Activated T-cell treated with anti-CD3 and anti-CD28 coated beads, Interleukin-2, amount 50 U/mL, for 24 hours (primary cell): ENCODE measurements around the gene BMX.
A peak's percentile ranks its signal among the peaks of the same experiment; 100 is the strongest.

Experiments used
- DNase-seq: peaks from one replicate; pipeline ENCODE4 v3.0.0-alpha.2; 2020
- H3K27ac Mint-ChIP-seq: 2 replicates; pipeline ENCODE4 v1.8.0; 2020; ENCODE audit warnings: mild to moderate bottlenecking, mixed read lengths
- H3K27me3 Mint-ChIP-seq: 2 replicates; pipeline ENCODE4 v1.8.0; 2020; ENCODE audit warnings: mixed read lengths
- H3K36me3 Mint-ChIP-seq: 2 replicates; pipeline ENCODE4 v1.8.0; 2020; ENCODE audit warnings: low read depth, mixed read lengths
- H3K4me1 Mint-ChIP-seq: 2 replicates; pipeline ENCODE4 v1.8.0; 2020; ENCODE audit warnings: low read depth, mixed read lengths
- H3K4me3 Mint-ChIP-seq: 2 replicates; pipeline ENCODE4 v1.8.0; 2020; ENCODE audit warnings: mild to moderate bottlenecking, moderate library complexity, mixed read lengths
- H3K9me3 Mint-ChIP-seq: 2 replicates; pipeline ENCODE4 v1.8.0; 2020; ENCODE audit warnings: mixed read lengths

The BMX gene

DNA sequence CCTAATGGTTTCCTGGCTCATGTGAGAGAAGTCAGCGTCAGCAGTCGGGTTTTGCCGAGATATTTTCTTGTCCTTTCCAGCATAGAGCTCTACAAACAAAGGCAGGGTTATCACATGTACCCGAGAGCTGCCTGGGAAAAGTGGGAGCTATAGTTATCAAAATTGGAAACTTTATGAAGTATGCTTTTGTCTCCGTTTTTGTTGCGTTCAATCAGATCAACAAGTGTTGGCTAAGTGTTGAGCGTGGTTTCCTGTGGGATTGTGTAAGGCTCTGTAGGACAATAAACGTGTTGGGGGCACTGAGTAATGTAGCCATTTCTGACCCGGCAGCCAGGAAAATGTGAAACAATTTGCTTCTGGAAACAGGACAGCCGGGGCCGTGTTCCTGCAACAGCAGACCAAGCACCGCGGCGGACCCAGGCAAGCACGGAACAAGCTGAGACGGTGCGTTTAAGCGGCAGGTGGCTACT, at the start of gene BMX:
TSS of gene BMX (plus strand) at position 311 of the 470 bp plus-strand sequence. CDS start 7,547 bp downstream, outside the sequence.
- Mint-ChIP-seq H3K4me3 (no peak within 1 kb of the TSS), H3K4me1 (no peaks in the 10 kb centered on the region)

DNA sequence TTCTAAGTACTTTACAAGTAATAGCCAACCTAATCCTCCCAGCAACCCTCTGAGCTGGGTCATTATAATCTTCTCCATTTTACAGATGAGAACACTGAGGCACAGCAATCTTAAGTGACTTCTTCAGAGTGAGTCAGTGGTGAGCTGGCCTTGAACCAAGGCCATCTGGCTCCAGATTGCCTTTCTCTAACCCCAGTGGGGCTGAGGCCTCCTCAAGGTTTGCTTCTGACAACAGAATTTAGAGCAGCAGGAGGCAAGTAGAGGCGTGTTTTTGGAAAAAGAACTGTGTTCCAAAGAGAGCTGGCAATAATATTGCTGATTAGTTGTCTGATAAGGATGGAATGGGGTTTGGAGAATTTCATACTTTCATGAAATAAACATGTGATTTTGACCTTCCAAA, 48.7 kb upstream of the BMX start:
- H3K27ac Mint-ChIP-seq, result no peak overlapping the region
- no peak for DNase-seq
- peaks cover 53% of the 10 kb centered on the region for H3K27me3 Mint-ChIP-seq
- H3K36me3 Mint-ChIP-seq, result no peaks in the 10 kb centered on the region
- no peak overlapping the region for H3K4me3 Mint-ChIP-seq
- H3K4me1 Mint-ChIP-seq, result no peaks in the 10 kb centered on the region
- H3K9me3 Mint-ChIP-seq, result no peaks in the 10 kb centered on the region

More for the DNA sequence above, at the start of gene BMX:
- DNase-seq, result no peak
- no peaks in the 10 kb centered on the region for H3K9me3 Mint-ChIP-seq
- no peak within 1 kb of the TSS for H3K27ac Mint-ChIP-seq
- H3K36me3 Mint-ChIP-seq, result no peaks in the 10 kb centered on the region
- H3K27me3 Mint-ChIP-seq, result peaks cover 84% of the 10 kb centered on the region

DNA sequence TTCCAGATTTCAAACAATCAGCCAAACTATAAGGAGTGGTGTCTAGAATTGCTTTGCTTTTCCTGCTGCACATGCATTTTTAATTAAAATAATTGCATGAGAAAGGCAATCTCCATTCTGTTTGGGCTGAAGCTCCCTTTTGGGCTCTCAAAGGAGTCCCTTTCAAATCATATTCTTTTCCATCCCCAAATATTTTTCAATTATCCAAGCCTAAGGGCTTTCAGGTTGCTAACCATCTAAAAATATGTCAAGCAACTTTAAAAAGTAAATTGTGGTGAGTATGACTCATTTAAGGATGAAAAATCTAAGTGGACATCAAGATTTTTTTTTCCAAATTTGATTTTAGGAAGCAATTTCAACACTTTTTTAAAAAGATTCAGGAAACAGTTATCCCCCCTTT, 35.9 kb upstream of the BMX start:
- H3K4me1 Mint-ChIP-seq, result no peaks in the 10 kb centered on the region
- H3K27ac Mint-ChIP-seq, result no peak overlapping the region
- DNase-seq, result no peak

DNA sequence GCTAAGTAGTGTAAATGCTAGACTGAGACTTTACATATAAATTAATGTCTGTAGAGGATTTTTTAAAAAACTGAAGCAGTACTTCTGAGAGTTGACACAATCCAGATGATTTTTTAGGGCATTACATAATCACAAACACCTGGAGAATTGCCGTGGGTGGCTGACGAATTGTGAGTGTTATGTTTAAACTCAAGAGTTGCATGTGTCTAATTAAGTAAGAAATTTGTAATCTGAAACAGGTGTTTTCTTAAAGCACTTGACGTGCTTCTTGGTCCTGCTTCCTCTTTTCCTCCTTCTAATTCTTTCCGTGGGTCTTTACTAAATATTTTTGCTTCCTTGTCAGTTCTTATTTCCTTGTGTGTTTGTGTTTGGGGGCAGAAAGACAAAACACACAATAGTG, 35.3 kb upstream of the BMX start:
- Mint-ChIP-seq H3K36me3 (no peaks in the 10 kb centered on the region), H3K9me3 (no peaks in the 10 kb centered on the region), H3K27me3 (peaks cover 48% of the 10 kb centered on the region), H3K4me1 (no peaks in the 10 kb centered on the region), H3K27ac (no peak overlapping the region), H3K4me3 (no peak overlapping the region)
- no peak for DNase-seq

More for the DNA sequence above, 35.9 kb upstream of the BMX start:
- peaks cover 54% of the 10 kb centered on the region for H3K27me3 Mint-ChIP-seq
- H3K4me3 Mint-ChIP-seq, result no peak overlapping the region
- no peaks in the 10 kb centered on the region for H3K9me3 Mint-ChIP-seq
- no peaks in the 10 kb centered on the region for H3K36me3 Mint-ChIP-seq

DNA sequence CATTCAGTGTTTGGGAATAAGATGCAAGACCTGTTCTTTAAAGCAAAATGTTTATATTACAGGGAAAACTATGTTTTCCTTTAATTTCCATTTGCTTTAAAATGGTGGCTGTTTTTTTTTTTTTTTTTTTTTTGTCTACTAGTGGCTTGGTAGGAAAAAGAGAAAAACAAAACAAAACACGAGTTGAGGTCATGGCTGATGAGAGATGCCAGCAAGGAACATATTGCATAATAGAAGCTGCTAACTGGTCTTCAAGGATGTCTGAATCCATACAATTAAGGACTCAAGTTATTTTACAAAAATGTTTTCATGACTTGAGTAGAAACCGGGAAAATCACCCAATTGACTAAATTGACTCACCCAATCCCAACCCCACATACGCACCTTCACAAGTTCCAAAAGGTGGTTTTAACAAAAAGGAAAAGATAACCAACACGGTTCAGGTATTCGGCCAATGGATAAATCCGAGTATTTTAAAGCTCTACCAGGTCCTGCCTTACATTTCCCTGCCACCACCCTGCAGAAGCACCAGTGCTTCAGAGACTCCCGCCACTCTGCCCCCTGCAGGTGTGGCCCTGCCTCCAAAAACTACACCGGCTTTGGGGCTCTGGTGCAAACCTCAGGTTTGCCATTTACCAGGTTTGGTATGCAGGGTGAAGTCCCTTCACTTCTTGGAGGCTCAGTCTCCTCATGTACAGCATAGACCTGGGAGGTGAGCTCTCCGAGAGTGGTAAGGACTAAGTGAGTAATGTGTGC, 34.5 kb upstream of the BMX start:
- Mint-ChIP-seq H3K9me3 (no peaks in the 10 kb centered on the region), H3K36me3 (no peaks in the 10 kb centered on the region), H3K4me1 (peaks cover under 1% of the 10 kb centered on the region), H3K27ac (no peak overlapping the region), H3K27me3 (peaks cover 47% of the 10 kb centered on the region), H3K4me3 (no peak overlapping the region)
- DNase-seq, result no peak

DNA sequence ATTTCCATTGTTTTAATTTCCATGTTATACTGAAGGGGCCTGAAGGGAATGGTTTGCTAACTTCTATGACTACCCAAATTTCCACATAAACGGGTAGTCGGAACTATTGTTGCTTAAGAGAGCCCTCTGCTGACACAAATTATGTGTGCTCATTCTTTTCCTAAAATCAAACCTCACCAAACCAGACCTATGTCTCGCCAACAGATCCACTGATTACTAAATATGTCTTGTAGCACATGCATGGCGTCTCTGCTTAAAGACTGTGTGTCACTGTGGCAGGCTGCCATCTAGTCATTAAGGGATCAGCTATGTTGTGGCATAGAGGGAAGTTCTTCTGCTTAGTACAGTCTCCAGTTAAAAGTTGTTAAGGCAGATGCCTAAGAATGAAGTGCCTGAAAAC, 32.6 kb upstream of the BMX start:
- no peak for DNase-seq
- Mint-ChIP-seq H3K4me3 (no peak overlapping the region), H3K9me3 (no peaks in the 10 kb centered on the region), H3K27me3 (peaks cover 58% of the 10 kb centered on the region), H3K36me3 (no peaks in the 10 kb centered on the region), H3K4me1 (peaks cover 1% of the 10 kb centered on the region), H3K27ac (no peak overlapping the region)

DNA sequence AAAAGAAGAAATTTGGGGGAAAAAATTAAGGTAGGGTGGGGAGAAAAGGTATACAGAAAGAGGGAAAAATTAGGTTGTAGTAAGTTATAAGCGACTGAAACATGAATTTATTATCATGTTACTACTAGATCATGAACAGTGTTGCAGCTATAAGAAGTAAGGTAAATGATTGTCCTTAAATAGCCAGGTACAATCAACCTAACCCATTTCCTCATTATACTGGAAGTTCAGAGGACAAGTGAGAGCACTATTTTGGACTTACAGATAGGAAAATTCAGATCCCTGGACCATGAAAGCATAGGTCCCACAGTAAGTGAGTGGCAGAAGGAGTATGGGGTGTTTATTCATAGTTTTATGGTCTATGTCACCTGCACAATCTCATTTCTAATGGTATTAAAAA, 31.0 kb upstream of the BMX start:
- H3K36me3 Mint-ChIP-seq, result no peaks in the 10 kb centered on the region
- H3K4me1 Mint-ChIP-seq, result peaks cover 1% of the 10 kb centered on the region
- DNase-seq, result no peak
- H3K27ac Mint-ChIP-seq, result no peak overlapping the region
- H3K9me3 Mint-ChIP-seq, result no peaks in the 10 kb centered on the region
- peaks cover 54% of the 10 kb centered on the region for H3K27me3 Mint-ChIP-seq
- H3K4me3 Mint-ChIP-seq, result no peak overlapping the region

DNA sequence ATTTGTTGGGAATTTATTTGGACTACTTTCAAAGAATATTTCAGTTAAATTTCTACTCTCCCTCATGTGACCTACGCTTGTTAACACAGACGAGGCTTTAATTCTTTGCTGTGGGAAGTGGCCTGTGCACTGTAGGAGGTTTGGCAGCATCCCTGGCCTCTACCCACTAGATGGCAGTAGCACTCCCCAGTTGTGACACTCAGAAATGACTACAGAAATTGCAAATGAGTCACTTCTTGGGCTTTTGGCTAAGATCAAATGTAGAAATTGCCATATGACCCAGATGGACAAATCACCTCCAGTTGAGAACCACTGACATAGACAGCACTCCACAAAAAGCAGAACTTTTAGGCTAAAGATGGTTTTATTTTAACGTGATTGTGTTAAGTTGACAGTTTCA, 29.6 kb upstream of the BMX start:
- Mint-ChIP-seq H3K27ac (no peak overlapping the region), H3K36me3 (no peaks in the 10 kb centered on the region), H3K4me1 (peaks cover 1% of the 10 kb centered on the region), H3K27me3 (peaks cover 56% of the 10 kb centered on the region), H3K4me3 (no peak overlapping the region), H3K9me3 (no peaks in the 10 kb centered on the region)
- DNase-seq, result peak; percentile 63

DNA sequence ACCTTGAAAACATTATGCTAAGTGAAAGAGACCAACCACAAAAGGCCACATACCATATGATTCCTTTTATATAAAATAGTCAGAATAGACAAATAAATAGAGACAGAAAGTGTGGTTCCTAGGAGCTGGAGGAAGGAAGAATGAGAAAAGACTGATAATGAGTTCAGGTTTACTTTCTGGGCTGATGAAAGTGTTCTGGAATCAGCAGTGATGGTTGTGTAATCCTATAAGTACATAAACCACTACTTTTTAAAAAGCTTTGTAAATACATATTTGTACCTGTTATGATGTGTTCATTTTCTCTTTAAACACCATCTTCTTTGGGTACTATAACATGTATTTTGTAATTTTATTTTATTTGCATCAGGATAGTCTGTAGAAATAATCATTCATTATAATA, 28.1 kb upstream of the BMX start:
- Mint-ChIP-seq H3K36me3 (no peaks in the 10 kb centered on the region), H3K4me1 (peaks cover 1% of the 10 kb centered on the region), H3K27ac (no peak overlapping the region), H3K27me3 (peaks cover 45% of the 10 kb centered on the region), H3K9me3 (no peaks in the 10 kb centered on the region), H3K4me3 (no peak overlapping the region)
- no peak for DNase-seq

DNA sequence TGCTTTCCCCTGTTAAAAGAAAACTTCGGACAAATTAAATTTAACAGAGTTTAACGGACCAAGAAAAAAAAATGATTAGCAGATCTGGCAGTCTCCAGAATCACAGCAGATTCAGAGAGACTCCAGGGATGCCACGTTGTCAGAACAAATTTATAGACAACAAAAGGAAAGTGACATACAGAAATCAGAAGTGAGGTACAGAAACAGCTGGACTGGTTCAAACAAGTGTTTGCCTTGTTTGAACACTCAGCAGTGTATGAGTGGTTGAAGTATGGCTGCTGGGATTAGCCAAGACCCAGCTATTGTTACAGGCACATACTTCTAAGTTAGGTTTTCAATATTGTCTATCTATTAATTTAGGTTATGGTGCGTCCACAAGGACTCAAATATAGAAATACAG, 26.6 kb upstream of the BMX start:
- no peak overlapping the region for H3K27ac Mint-ChIP-seq
- H3K36me3 Mint-ChIP-seq, result no peaks in the 10 kb centered on the region
- H3K27me3 Mint-ChIP-seq, result peaks cover 46% of the 10 kb centered on the region
- H3K4me1 Mint-ChIP-seq, result peaks cover 1% of the 10 kb centered on the region
- DNase-seq, result no peak
- no peak overlapping the region for H3K4me3 Mint-ChIP-seq
- H3K9me3 Mint-ChIP-seq, result no peaks in the 10 kb centered on the region

DNA sequence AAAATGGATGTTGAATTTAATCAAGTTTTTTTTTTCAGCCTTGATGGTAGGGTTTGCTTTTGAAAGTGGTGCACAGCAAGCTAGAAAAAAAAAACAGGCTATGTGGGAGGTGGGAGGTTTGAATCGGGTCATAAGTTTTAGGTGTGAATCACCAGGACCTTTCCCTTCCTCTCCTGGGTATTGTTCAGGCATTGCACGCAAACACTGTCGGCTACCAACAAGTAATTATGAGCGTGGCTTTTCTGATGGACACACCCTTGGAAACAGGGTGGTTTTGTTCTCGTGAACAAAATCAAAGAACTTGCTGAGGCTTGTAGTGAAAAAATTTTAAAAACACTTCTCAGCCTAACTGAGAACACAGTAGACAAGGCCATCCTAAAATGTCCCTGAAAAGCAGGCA, 25.6 kb upstream of the BMX start:
- Mint-ChIP-seq H3K27me3 (peaks cover 45% of the 10 kb centered on the region), H3K27ac (no peak overlapping the region)

DNA sequence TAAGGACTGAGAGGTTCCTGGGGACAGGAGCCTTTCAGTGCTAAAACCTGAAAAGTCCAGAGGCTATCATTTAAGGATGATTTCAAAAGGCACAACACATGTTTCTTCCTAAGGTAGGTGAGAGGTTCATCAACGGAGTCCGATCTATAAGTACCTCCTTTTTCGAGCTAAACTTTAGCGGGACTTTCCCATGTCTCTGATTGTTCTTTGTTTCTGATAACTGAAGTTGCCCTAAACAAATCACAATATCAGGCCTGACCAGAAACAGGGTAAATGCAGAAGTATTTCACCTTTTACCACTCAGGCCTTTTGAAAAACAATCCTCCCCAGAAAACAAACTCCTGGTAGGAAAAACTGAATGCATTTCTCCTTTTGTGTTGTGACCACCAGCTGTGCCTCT, 25.1 kb upstream of the BMX start:
- Mint-ChIP-seq H3K4me1 (peaks cover 1% of the 10 kb centered on the region), H3K4me3 (no peak overlapping the region), H3K9me3 (no peaks in the 10 kb centered on the region), H3K27me3 (peaks cover 49% of the 10 kb centered on the region), H3K27ac (no peak overlapping the region), H3K36me3 (no peaks in the 10 kb centered on the region)
- no peak for DNase-seq

More for the DNA sequence above, 25.6 kb upstream of the BMX start:
- DNase-seq, result no peak
- H3K4me1 Mint-ChIP-seq, result peaks cover 1% of the 10 kb centered on the region
- H3K9me3 Mint-ChIP-seq, result no peaks in the 10 kb centered on the region
- no peak overlapping the region for H3K4me3 Mint-ChIP-seq
- no peaks in the 10 kb centered on the region for H3K36me3 Mint-ChIP-seq

DNA sequence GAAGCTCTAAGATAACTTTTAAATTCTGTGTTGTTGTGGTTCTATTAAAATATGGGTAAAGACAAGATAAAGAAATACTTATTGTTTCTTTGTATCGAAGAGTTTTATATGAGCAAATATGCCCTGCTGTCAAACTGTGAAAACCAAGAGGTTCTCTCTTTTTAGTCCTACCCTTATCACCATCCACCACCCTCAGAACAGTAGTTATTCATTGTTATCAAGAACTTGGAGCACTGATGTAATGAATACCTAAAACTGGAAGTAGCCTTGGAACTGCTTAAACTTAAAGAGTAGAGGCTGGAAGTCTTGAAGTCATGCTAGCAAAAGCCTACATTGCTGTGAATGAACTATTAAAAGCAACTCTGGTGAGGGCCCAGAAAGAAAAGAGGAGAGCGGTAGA, 16.7 kb upstream of the BMX start:
- no peaks in the 10 kb centered on the region for H3K9me3 Mint-ChIP-seq
- H3K4me3 Mint-ChIP-seq, result no peak overlapping the region
- H3K4me1 Mint-ChIP-seq, result no peaks in the 10 kb centered on the region
- no peak for DNase-seq
- no peak overlapping the region for H3K27ac Mint-ChIP-seq
- peaks cover 58% of the 10 kb centered on the region for H3K27me3 Mint-ChIP-seq
- no peaks in the 10 kb centered on the region for H3K36me3 Mint-ChIP-seq

DNA sequence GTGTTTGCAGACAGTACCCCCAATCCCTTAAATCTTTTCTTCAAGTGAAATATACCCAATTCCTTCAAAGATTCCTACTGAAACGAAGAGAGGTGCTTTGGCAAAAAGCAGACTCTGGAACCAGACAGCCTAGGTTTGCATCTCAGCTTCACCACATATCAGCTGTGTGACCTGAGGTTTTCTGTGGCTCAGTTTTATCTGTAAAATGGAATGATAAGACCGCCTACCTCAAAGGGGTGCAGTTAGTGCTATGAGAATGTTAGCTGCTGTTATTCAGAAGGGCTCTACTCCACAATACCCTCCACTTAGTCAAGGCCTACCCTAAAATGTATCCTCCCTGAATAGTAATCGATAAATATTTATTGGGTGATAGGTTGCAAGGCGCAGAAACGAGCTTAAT, 8.1 kb upstream of the BMX start:
- Mint-ChIP-seq H3K27me3 (peaks cover 68% of the 10 kb centered on the region), H3K27ac (peak overlapping the region; percentile 0), H3K9me3 (no peaks in the 10 kb centered on the region), H3K4me3 (peak overlapping the region; percentile 74), H3K4me1 (peaks cover 12% of the 10 kb centered on the region), H3K36me3 (no peaks in the 10 kb centered on the region)
- no peak for DNase-seq

DNA sequence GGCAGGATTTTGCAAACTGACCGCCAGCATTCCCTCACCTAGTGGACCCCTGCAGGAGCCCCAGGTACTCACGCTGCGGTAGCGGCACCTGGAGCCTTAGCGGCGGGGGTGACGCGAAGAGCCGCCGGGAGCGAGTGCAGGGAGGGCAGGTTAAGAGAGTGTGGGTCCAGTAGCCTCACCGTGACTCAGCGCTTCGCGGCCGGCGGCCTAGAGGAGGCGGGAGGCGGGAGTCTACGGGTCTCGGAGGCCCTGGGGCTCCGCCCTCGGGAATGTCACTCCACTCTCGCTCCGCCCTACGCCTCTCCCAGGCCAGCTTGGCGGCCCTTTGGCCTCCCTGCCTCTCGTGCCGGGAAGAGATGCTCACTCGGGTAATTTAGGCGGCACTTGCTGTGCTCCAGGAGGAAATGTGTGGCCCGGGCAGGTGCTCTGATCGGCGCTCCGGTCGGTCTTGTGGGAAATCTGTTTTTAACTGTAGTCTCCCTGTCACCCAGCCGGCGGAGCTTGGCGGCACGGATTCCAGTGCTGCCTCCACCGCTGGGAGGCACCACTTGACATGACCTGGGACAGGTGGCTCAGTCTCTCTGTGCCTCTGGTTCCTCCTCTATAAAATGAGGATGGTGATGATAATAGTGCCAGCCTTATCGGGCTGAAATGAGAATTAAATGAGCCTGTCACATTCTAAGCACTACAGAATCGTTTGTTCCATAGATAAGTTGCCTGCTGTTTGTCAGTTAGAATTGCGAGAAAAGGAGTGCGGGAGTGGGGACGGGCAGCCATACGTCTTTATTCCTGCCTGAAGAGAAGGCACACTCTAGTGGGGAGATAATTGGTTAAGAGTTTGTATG, 7.3 kb upstream of the BMX start, which contains the start of gene PIR:
TSS of gene PIR (minus strand) at position 216 of the 845 bp plus-strand sequence. CDS start 2,076 bp downstream, outside the sequence.
- Mint-ChIP-seq H3K36me3 (no peaks in the 10 kb centered on the region), H3K4me1 (peaks cover 12% of the 10 kb centered on the region), H3K27ac (peak within 1 kb of the TSS; percentile 0), H3K9me3 (no peaks in the 10 kb centered on the region), H3K27me3 (peaks cover 68% of the 10 kb centered on the region), H3K4me3 (peak within 1 kb of the TSS; percentile 74)
- DNase-seq, result peak; percentile 77
